Gastrocnemius medialis (tissue), 4 donors: Measurements from ENCODE around the gene FLACC1. TPM values are rescaled to one million over a fixed set of nuclear protein-coding genes. Genes with fewer than 3 reads are reported as not detected.

Experiments
- ATAC-seq, 2 donors: fragments of 150-250 bp; one replicate each; pipeline ENCODE4 v1.9.1; 2016
- DNase-seq, 2 donors: peaks; one replicate each; pipeline ENCODE4 v3.0.0-alpha.2; 2019
- H3K27ac ChIP-seq, 4 donors: fragments of 200-600 bp; sonication (generic); 1 replicate in 1 of 4; 2 replicates in 3 of 4; pipeline ENCODE4 v1.5.1; 2016 to 2018; ENCODE audit warnings: mild to moderate bottlenecking in 2 of 4, moderate library complexity in 1 of 4
- H3K27me3 ChIP-seq, 3 donors: fragments of 200-600 bp; sonication (generic) in 2 of 3; 1 replicate in 1 of 3; 2 replicates in 2 of 3; pipeline versions ENCODE4 v1.5.1 to v1.6.0; 2016 to 2019; ENCODE audit warnings: mild to moderate bottlenecking in 1 of 3, moderate library complexity in 1 of 3
- H3K36me3 ChIP-seq, 2 donors: fragments of 200-600 bp; sonication (generic) in 1 of 2; one replicate each; pipeline ENCODE4 v1.5.1; 2017 to 2018
- H3K4me1 ChIP-seq, 2 donors: fragments of 200-600 bp; sonication (generic) in 1 of 2; one replicate each; pipeline ENCODE4 v1.5.1; 2016 to 2017; ENCODE audit warnings: mild to moderate bottlenecking in 2 of 2
- H3K4me3 ChIP-seq, 4 donors: fragments of 200-600 bp; sonication (generic) in 3 of 4; 1 replicate in 1 of 4; 2 replicates in 3 of 4; pipeline ENCODE4 v1.5.1; 2016 to 2019; ENCODE audit warnings: mild to moderate bottlenecking in 2 of 4
- H3K9me3 ChIP-seq, 3 donors: fragments of 200-600 bp; sonication (generic) in 2 of 3; 1 replicate in 1 of 3; 2 replicates in 2 of 3; pipeline ENCODE4 v1.5.1; 2016 to 2019
- POLR2A ChIP-seq, 2 donors: fragments of 450-650 bp; IDR thresholded peaks; one replicate each; pipeline ENCODE4 v1.6.1; 2017; ENCODE audit warnings: antibody characterized with exemption in 2 of 2, mild to moderate bottlenecking in 2 of 2, moderate library complexity in 2 of 2
- in situ Hi-C, 4 donors: fragments of 200-750 bp; cut with MboI; loops; one replicate each; pipeline versions ENCODE4 v1.15.0 to v1.8.0; 2017; ENCODE audit warnings: low sequenced_read_pairs in 4 of 4
- intact Hi-C: fragments of 100-400 bp; cut with DNase I; formaldehyde crosslinking; loops from one replicate; pipeline ENCODE4 v1.15.1; 2023; ENCODE audit warnings: low total_unique reads
- total RNA-seq, 4 donors: library from RNA; depleted of rRNA; stranded (reverse); fragments of >200 nt; gene quantifications; one replicate each; pipeline versions ENCODE4 v1.1.0 to v1.2.3, GENCODE V29; 2016
- TF ChIP-seq, protein P1 (sequence below), 5 experiments: fragments of 450-650 bp in 3 of 5; fragments of 200-600 bp in 2 of 5; sonication (generic) in 2 of 5; IDR thresholded peaks in 4 of 5; conservative IDR thresholded peaks in 1 of 5; 1 replicate in 4 of 5; 2 replicates in 1 of 5; pipeline ENCODE4 v1.5.1; 2016 to 2019; ENCODE audit warnings: antibody characterized with exemption in 5 of 5, mild to moderate bottlenecking in 3 of 5, moderate library complexity in 3 of 5

Gene FLACC1
- total RNA-seq, 4 donors from 2014 or later = 0.72 to 1.7 (median 1.4) TPM

DNA sequence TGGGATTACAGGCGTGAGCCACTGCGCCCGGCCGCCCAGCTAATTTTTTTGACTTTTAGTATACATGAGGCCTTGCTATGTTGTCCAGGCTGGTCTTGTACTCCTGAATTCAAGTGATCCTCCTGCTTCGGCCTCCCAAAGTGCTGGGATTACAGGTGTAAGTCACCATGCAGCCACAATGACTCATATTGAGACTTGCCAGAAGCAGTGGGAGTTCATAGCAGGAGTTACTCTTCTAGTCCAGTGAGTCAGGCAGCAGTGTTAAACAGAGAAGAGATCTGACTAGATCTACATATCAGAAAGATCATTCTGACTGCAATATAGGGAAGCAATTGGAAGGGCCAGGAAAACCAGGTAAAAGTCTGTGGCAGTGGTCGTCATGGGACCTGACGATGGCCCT, 1.5 kb upstream of the FLACC1 start:
- ATAC-seq (no peak), DNase-seq (no peak)
- Histone ChIP-seq H3K27me3 (no peaks in the 10 kb centered on the region), H3K27ac (no peak overlapping the region), H3K4me1 (peaks cover 0 to 10% of the 10 kb centered on the region in 2 donors), H3K4me3 (no peak overlapping the region), H3K9me3 (no peaks in the 10 kb centered on the region), H3K36me3 (peaks cover 0 to 13% of the 10 kb centered on the region in 2 donors)
- TF ChIP-seq, protein P1, sequence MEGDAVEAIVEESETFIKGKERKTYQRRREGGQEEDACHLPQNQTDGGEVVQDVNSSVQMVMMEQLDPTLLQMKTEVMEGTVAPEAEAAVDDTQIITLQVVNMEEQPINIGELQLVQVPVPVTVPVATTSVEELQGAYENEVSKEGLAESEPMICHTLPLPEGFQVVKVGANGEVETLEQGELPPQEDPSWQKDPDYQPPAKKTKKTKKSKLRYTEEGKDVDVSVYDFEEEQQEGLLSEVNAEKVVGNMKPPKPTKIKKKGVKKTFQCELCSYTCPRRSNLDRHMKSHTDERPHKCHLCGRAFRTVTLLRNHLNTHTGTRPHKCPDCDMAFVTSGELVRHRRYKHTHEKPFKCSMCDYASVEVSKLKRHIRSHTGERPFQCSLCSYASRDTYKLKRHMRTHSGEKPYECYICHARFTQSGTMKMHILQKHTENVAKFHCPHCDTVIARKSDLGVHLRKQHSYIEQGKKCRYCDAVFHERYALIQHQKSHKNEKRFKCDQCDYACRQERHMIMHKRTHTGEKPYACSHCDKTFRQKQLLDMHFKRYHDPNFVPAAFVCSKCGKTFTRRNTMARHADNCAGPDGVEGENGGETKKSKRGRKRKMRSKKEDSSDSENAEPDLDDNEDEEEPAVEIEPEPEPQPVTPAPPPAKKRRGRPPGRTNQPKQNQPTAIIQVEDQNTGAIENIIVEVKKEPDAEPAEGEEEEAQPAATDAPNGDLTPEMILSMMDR (IDR thresholded peaks at IDR 0.05 in 4 of 5, conservative IDR thresholded peaks at IDR 0.05 in 1 of 5) = no peak
- TF ChIP-seq POLR2A (IDR thresholded peaks at IDR 0.05) = no peak
- in situ Hi-C loops = loop anchor here in 1 of 4 donors (25.0 kb wide), 1 partner anchor 121 kb away; no protein-coding TSS in a partner anchor
- intact Hi-C loops = no loop called here

DNA sequence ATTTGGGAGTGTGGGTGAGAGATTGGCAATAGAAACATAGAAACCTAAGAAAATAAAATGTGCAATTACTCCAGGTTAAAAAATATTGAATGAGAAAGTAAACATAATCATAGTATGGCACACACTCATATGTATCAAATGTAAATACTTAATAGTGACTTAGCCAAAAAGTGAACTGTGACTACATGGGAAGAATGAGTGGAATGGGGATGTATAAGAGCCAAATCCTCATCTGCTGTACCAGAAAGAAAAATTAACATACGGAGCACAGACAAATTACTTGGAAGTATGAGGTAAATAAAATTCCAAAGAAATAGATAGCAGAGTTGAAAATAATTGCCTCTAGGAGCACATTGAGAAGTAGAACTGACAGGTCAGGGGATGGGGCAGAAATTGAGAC, 4.0 kb downstream of the FLACC1 start:
- ATAC-seq = no peak
- Histone ChIP-seq H3K27me3 (no peaks in the 10 kb centered on the region), H3K9me3 (no peaks in the 10 kb centered on the region), H3K4me3 (no peak overlapping the region), H3K27ac (no peak overlapping the region), H3K36me3 (peaks cover 0 to 12% of the 10 kb centered on the region in 2 donors), H3K4me1 (peaks cover 0 to 10% of the 10 kb centered on the region in 2 donors)
- TF ChIP-seq POLR2A (IDR thresholded peaks at IDR 0.05) = no peak
- TF ChIP-seq, protein P1 (IDR thresholded peaks at IDR 0.05 in 4 of 5, conservative IDR thresholded peaks at IDR 0.05 in 1 of 5) = no peak
- intact Hi-C loops (no loop called here), in situ Hi-C loops (loop anchor here in 1 of 4 donors (25.0 kb wide), 1 partner anchor 116 kb away; no protein-coding TSS in a partner anchor)
- DNase-seq = no peak

DNA sequence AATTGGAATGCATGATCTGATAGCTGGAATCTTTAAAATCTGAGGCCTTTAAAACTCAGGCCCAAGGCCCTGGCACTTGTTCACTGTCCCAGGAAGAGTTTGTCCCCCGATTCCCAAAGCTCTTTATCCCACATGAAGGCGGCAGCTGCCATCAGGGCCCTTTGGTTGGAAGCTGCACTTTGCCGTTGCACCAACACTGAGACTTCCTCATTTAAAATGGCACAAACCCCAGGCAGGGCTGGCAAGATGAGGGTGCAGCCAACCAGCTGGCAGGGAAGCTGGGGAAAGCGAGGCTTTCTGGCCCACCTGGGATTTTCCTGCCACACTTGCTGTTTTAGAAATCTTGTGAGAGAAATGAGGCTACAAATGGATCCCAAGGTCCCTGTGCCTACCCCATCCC, 6.3 kb downstream of the FLACC1 start:
- H3K9me3 ChIP-seq = no peaks in the 10 kb centered on the region
- no peak overlapping the region for H3K27ac ChIP-seq
- in situ Hi-C loops = loop anchor here in 1 of 4 donors (25.0 kb wide), 1 partner anchor 114 kb away; no protein-coding TSS in a partner anchor
- no peaks in the 10 kb centered on the region for H3K27me3 ChIP-seq
- no peak for TF ChIP-seq POLR2A (IDR thresholded peaks at IDR 0.05)
- TF ChIP-seq, protein P1 (IDR thresholded peaks at IDR 0.05 in 4 of 5, conservative IDR thresholded peaks at IDR 0.05 in 1 of 5) = no peak
- ATAC-seq (no peak), DNase-seq (no peak)
- peaks cover 0 to 2% of the 10 kb centered on the region in 2 donors for H3K4me1 ChIP-seq
- H3K4me3 ChIP-seq = no peak overlapping the region
- intact Hi-C loops = no loop called here
- H3K36me3 ChIP-seq = peaks cover 0 to 12% of the 10 kb centered on the region in 2 donors

DNA sequence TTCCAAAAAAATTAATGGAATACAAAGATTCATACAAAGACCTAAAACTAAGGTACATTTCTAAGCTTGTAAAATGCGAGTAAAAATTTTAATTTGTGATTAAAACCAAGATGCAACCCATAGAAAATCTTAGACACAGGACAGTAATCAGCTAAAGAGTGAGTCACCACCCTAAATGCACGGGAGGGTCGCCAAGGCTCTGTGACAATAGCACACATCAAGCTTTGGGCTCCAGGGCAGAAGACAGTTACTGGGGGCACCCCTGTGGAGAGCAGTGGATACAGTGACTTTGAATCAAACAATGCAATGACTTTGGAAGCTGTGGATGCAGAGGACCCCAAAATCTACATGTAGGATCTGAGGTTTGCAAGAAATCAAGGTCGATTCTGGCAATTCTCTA, 7.5 kb downstream of the FLACC1 start:
- H3K27me3 ChIP-seq = no peaks in the 10 kb centered on the region
- no peak overlapping the region for H3K4me3 ChIP-seq
- intact Hi-C loops (no loop called here), in situ Hi-C loops (no loop called here)
- no peaks in the 10 kb centered on the region for H3K9me3 ChIP-seq
- H3K36me3 ChIP-seq = peaks cover 0 to 12% of the 10 kb centered on the region in 2 donors
- DNase-seq (no peak), ATAC-seq (no peak)
- H3K27ac ChIP-seq = no peak overlapping the region
- TF ChIP-seq, protein P1 (IDR thresholded peaks at IDR 0.05 in 4 of 5, conservative IDR thresholded peaks at IDR 0.05 in 1 of 5) = no peak
- TF ChIP-seq POLR2A (IDR thresholded peaks at IDR 0.05) = no peak
- peaks cover 0 to 5% of the 10 kb centered on the region in 2 donors for H3K4me1 ChIP-seq

DNA sequence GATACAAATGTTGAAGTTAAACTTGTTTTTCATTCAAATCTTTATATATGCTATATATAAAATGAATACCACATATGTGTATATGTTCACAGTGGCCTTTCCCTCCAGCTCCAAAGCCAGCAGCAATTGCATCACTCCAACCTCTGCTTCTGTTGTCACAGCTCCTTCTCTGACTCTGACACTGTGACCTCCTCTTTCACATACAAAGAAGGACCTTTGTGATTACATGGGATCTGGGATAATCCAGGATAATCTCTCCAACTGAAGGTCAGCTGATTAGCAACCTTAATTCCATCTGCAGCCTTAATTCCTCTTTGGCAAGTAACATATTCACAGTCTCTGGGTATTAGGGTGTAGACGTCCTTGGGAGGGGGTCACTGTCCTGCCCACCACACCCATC, 8.4 kb downstream of the FLACC1 start:
- peaks cover 0 to 12% of the 10 kb centered on the region in 2 donors for H3K36me3 ChIP-seq
- ATAC-seq = no peak
- intact Hi-C loops (no loop called here), in situ Hi-C loops (no loop called here)
- no peak overlapping the region for H3K4me3 ChIP-seq
- H3K27ac ChIP-seq = no peak overlapping the region
- no peaks in the 10 kb centered on the region for H3K27me3 ChIP-seq
- TF ChIP-seq, protein P1 (IDR thresholded peaks at IDR 0.05 in 4 of 5, conservative IDR thresholded peaks at IDR 0.05 in 1 of 5) = no peak
- TF ChIP-seq POLR2A (IDR thresholded peaks at IDR 0.05) = no peak
- no peaks in the 10 kb centered on the region for H3K9me3 ChIP-seq
- DNase-seq = no peak
- peaks cover 0 to 5% of the 10 kb centered on the region in 2 donors for H3K4me1 ChIP-seq
